Heart right ventricle (tissue), 16 donors: ENCODE measurements around the gene PRPF8. TPM values are rescaled to one million over a fixed set of nuclear protein-coding genes. Genes with fewer than 3 reads are reported as not detected.

Experiments used
- ATAC-seq, 8 donors: fragments of 200-7000 bp; cut with Tn5 transposase; one replicate each; pipeline ENCODE4 v1.9.1; 2020; ENCODE audit warnings: mild to moderate bottlenecking in 8 of 8, moderate library complexity in 8 of 8, moderate number of reproducible peaks in 1 of 8
- DNase-seq, 2 donors: peaks; one replicate each; pipeline ENCODE4 v3.0.0-alpha.2; 2020
- H3K27ac ChIP-seq, 10 donors: fragments of 200-600 bp; sonication (generic) in 2 of 10; one replicate each; pipeline versions ENCODE4 v1.5.0 to v1.8.0; 2020 to 2022; ENCODE audit warnings: mild to moderate bottlenecking in 3 of 10
- H3K27me3 ChIP-seq, 7 donors: fragments of 200-600 bp; one replicate each; pipeline ENCODE4 v1.8.0; 2021 to 2022; ENCODE audit warnings: mild to moderate bottlenecking in 2 of 7
- H3K36me3 ChIP-seq, 9 donors: fragments of 200-600 bp; sonication (generic) in 1 of 9; one replicate each; pipeline versions ENCODE4 v1.5.0 to v1.8.0; 2020 to 2022; ENCODE audit warnings: mild to moderate bottlenecking in 2 of 9
- H3K4me1 ChIP-seq, 9 donors: fragments of 200-600 bp; sonication (generic) in 1 of 9; one replicate each; pipeline versions ENCODE4 v1.5.0 to v1.8.0; 2020 to 2022; ENCODE audit warnings: mild to moderate bottlenecking in 4 of 9
- H3K4me3 ChIP-seq, 10 donors: fragments of 200-600 bp; sonication (generic) in 2 of 10; one replicate each; pipeline versions ENCODE4 v1.5.0 to v1.8.0; 2020 to 2022; ENCODE audit warnings: mild to moderate bottlenecking in 7 of 10, moderate library complexity in 2 of 10
- H3K9me3 ChIP-seq, 11 donors: fragments of 200-600 bp in 10 of 11; sonication (generic) in 2 of 11; one replicate each; pipeline versions ENCODE4 v1.5.0 to v1.8.0; 2013 to 2022; ENCODE audit warnings: mild to moderate bottlenecking in 2 of 11, control low read depth in 1 of 11, moderate library complexity in 1 of 11
- CTCF ChIP-seq, 9 donors: fragments of 200-600 bp; sonication (generic) in 2 of 9; IDR thresholded peaks; one replicate each; pipeline versions ENCODE4 v1.5.0 to v1.8.0; 2021 to 2022; ENCODE audit warnings: antibody characterized with exemption in 9 of 9, mild to moderate bottlenecking in 5 of 9, moderate library complexity in 1 of 9
- WGBS, 2 donors: extraction: QIAGEN DNeasy Blood & Tissue Kit; methylation state at CpG; one replicate each; pipeline ENCODE4 v1.1.7; 2013; ENCODE audit warnings: inconsistent platforms in 1 of 2; 5-methylcytosine and 5-hydroxymethylcytosine counted together
- intact Hi-C, 10 donors: fragments of 100-400 bp; cut with DNase I; formaldehyde crosslinking; loops; one replicate each; pipeline versions ENCODE4 v1.11.1 to v1.14.2; 2022
- polyA plus RNA-seq, 2 donors: library from polyadenylated mRNA; stranded (reverse); fragments of 200-250 nt; gene quantifications; one replicate each; pipeline ENCODE4 v1.2.3, GENCODE V29; 2013
- total RNA-seq, 10 donors: library from RNA; stranded (reverse); fragmentation: NEBNext Ultra II Directional in 3 of 10; extraction: Animal tissue kit (Norgen Biotek cat#: 25700) in 3 of 10; gene quantifications; one replicate each; pipeline versions ENCODE4 v1.2.1 to v1.2.4, GENCODE V29; 2021 to 2023
- donor health status: Arrhythmogenic right ventricular cardiomyopathy.
- donor health status: ischemic (EF 13 %, LVEDD 7.1; RV severe dilation, severe dysfunction).
- donor health status: healthy with polysubstance abuse.
- donor health status: DM: no; HTN: yes; CAD: no.
- donor health status: DM: no; HTN: no; CAD: no.
- donor health status: ischemic (EF 25% LVEDD 6.9; RV normal size, moderate dysfunction).
- donor health status: ischemic (EF 25% LVEDD 5.7; RV mildly dilated, moderate dysfunction).
- donor health status: healthy.
- donor health status: DM: yes; HTN: yes; CAD: no.
- donor health status: Ischemic cardiomyopathy.
- donor health status: ischemic (EF 35%, LVEDD 5.7; RV mildly dilated, moderate dysfunction).
- donor health status: nonischemic (EF 11% LVEDD 7.7; RV severe dilation, severe dysfunction).
- donor health status: DM: yes; HTN: yes; CAD: no.
- donor health status: PGD.
- donor health status: ischemic (EF 29% LVEDD 5.4; RV normal size, mild dysfunction).
- donor health status: nonischemic (EF 23%, LVEDD 6.1; RV moderate dilation, normal function).

PRPF8 gene
- total and polyA plus RNA-seq, 12 donors: 79.1 to 205 (median 173) TPM

DNA sequence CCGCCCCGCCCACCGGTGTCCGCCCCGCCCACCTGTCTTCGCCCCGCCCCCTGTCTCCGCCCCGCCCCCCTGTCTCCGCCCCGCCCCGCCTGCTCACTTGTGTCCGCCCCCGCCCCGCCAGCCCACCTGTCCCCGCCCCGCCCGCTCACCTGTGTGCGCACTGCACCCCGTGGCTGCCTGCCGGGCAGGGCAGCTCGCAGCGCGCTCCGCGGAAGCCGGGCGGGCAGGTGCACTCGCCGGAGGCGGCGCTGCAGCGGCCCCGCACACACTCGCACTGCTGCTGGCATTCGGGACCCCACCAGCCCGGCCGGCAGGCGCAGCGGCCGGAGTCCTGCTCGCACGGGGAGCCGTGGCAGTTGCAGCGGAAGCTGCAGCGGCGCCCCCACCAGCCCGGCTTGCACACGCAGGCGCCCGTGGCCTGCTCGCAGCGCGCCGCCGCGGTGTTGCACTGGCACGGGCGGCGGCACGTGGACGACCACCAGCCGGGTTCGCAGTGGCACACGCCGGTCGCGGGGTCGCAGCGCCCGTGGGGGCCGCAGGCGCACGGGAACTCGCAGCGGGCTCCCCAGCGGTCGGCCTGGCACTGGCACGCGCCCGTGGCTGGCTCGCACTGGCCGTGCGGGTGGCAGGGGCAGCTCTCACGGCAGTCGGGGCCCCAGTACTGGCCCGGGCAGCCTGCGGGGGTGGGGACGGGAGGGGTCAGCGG, 41.2 kb downstream of the PRPF8 start:
- Histone ChIP-seq H3K27me3 (no peaks in the 10 kb centered on the region), H3K27ac (peak overlapping the region; percentile 66 to 95 (median 89)), H3K4me1 (peaks cover 36 to 65% (median 46%) of the 10 kb centered on the region in 9 donors), H3K9me3 (no peaks in the 10 kb centered on the region), H3K36me3 (peaks cover 0 to 43% (median 0%) of the 10 kb centered on the region in 9 donors), H3K4me3 (peak overlapping the region; percentile 1 to 68 (median 56))
- DNase-seq (peak in 1 of 2 donors; percentile 41), ATAC-seq (peak in 2 of 8 donors; percentile 3 to 6)
- 5 to 6% methylated on average over 46 to 82 of the region's 90 CpGs for WGBS, 2 donors
- intact Hi-C loops: loop anchor here in 3 of 10 donors (5.0 to 10.0 kb wide), 3 partner anchors 71 to 389 kb away; no protein-coding TSS in a partner anchor
- TF ChIP-seq CTCF (IDR thresholded peaks at IDR 0.05): peak in 2 of 9 donors; percentile 19

- Histone ChIP-seq H3K36me3 (peaks cover 0 to 58% (median 8%) of the 10 kb centered on the region in 9 donors), H3K4me1 (peaks cover 12 to 47% (median 22%) of the 10 kb centered on the region in 9 donors), H3K4me3 (no peak overlapping the region), H3K27ac (no peak overlapping the region), H3K9me3 (no peaks in the 10 kb centered on the region), H3K27me3 (no peaks in the 10 kb centered on the region)
- no peak for ATAC-seq
- WGBS, 2 donors: 85 to 88% methylated on average over 12 of the region's 12 CpGs
- TF ChIP-seq CTCF (IDR thresholded peaks at IDR 0.05): no peak
- intact Hi-C loops: loop anchor here in 3 of 10 donors (5.0 to 10.0 kb wide), 3 partner anchors 69 to 386 kb away; no protein-coding TSS in a partner anchor
- no peak for DNase-seq
Observed at GRCh38 chr17:1641065-1641403, 43.6 kb downstream of the PRPF8 start.

GRCh38 chr17:1640329-1641064, 44.2 kb downstream of the PRPF8 start:
- ATAC-seq (peak in 6 of 8 donors; percentile 6 to 48 (median 17)), DNase-seq (no peak)
- intact Hi-C loops: loop anchor here in 3 of 10 donors (5.0 to 10.0 kb wide), 3 partner anchors 68 to 386 kb away; no protein-coding TSS in a partner anchor
- Histone ChIP-seq H3K27ac (peak overlapping the region in 3 of 10 donors; percentile 4 to 44 (median 41)), H3K4me1 (peaks cover 9 to 42% (median 19%) of the 10 kb centered on the region in 9 donors), H3K27me3 (no peaks in the 10 kb centered on the region), H3K9me3 (no peaks in the 10 kb centered on the region), H3K4me3 (no peak overlapping the region), H3K36me3 (peaks cover 0 to 60% (median 11%) of the 10 kb centered on the region in 9 donors)
- 68 to 77% methylated on average over 23 of the region's 23 CpGs for WGBS, 2 donors
- no peak for TF ChIP-seq CTCF (IDR thresholded peaks at IDR 0.05)

DNA sequence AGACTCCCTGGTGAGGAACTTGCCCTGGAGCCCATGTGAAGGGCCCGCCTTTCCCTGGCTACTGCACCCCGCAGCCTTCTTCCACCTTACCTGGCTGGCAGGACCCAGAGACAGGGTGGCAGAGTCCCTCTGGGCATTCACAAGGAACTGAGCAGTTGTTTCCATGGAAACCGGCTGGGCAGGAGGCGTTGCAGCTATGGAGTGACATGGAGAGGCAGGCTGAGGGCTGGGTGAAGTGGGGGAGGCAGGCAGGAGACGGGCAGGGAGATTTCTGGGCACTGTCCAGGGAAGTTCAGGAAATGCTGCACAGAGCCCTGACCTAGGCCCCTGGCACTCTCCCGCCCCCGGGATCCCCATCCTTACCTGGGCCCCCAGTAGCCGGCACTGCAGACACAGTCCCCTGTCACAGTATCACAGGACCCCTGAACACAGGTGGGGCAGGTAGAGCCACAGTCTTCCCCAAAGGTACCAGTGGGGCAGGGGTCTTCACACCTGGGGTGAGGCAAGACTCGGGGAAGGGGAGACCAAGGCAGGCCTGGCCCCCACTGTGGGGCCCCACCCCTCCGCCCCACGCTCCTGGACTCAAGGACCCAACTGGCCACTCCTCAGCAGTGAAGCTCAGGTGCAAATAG, 45.0 kb downstream of the PRPF8 start:
- Histone ChIP-seq H3K9me3 (no peaks in the 10 kb centered on the region), H3K27me3 (no peaks in the 10 kb centered on the region), H3K4me1 (peaks cover 9 to 34% (median 16%) of the 10 kb centered on the region in 9 donors), H3K36me3 (peaks cover 0 to 68% (median 15%) of the 10 kb centered on the region in 9 donors), H3K27ac (peak overlapping the region in 3 of 10 donors; percentile 4 to 44 (median 41)), H3K4me3 (no peak overlapping the region)
- intact Hi-C loops: loop anchor here in 3 of 10 donors (5.0 to 10.0 kb wide), 3 partner anchors 67 to 385 kb away; no protein-coding TSS in a partner anchor
- WGBS, 2 donors: 76 to 82% methylated on average over 11 of the region's 11 CpGs
- no peak for DNase-seq
- TF ChIP-seq CTCF (IDR thresholded peaks at IDR 0.05): no peak
- ATAC-seq: peak in 1 of 8 donors; percentile 7
